Subcutaneous abdominal adipose tissue (tissue), 5 donors: ENCODE results near the gene GJB1.
A peak's percentile ranks its signal among the peaks of the same experiment; 100 is the strongest.
"Not testable (repeated sequence)": the region's sequence is repeated elsewhere in the genome, so short reads cannot be mapped to it uniquely, and the experiment has no call there.

ENCODE experiments used
- H3K27ac ChIP-seq: one replicate; pipeline ENCODE4 v1.7.0; 2013; ENCODE audit warnings: low read depth, mild to moderate bottlenecking, inconsistent platforms, low read length, moderate library complexity
- H3K27me3 ChIP-seq, 5 donors: one replicate each; pipeline ENCODE4 v1.7.0; 2013; ENCODE audit warnings: low read length in 5 of 5, inconsistent platforms in 1 of 5; ENCODE audit not compliant: control insufficient read depth in 5 of 5, insufficient read depth in 4 of 5
- H3K36me3 ChIP-seq, 5 donors: one replicate each; pipeline ENCODE4 v1.7.0; 2013; ENCODE audit warnings: low read length in 5 of 5; ENCODE audit not compliant: control insufficient read depth in 5 of 5, insufficient read depth in 5 of 5
- H3K4me1 ChIP-seq, 5 donors: one replicate each; pipeline ENCODE4 v1.7.0; 2013; ENCODE audit warnings: low read length in 5 of 5, mild to moderate bottlenecking in 3 of 5, moderate library complexity in 1 of 5; ENCODE audit not compliant: control insufficient read depth in 5 of 5, insufficient read depth in 5 of 5
- H3K4me3 ChIP-seq, 5 donors: one replicate each; pipeline ENCODE4 v1.7.0; 2013; ENCODE audit warnings: low read length in 5 of 5, low read depth in 1 of 5
- H3K9ac ChIP-seq, 5 donors: one replicate each; pipeline ENCODE4 v1.7.0; 2013; ENCODE audit warnings: low read length in 5 of 5, mild to moderate bottlenecking in 4 of 5, moderate library complexity in 3 of 5
- H3K9me3 ChIP-seq, 5 donors: one replicate each; pipeline ENCODE4 v1.7.0; 2013; ENCODE audit warnings: low read length in 5 of 5; ENCODE audit not compliant: control insufficient read depth in 5 of 5
- donor health status: healthy.
- donor health status: healthy.
- donor health status: healthy.
- donor health status: healthy.
- donor health status: healthy.

The GJB1 gene

DNA sequence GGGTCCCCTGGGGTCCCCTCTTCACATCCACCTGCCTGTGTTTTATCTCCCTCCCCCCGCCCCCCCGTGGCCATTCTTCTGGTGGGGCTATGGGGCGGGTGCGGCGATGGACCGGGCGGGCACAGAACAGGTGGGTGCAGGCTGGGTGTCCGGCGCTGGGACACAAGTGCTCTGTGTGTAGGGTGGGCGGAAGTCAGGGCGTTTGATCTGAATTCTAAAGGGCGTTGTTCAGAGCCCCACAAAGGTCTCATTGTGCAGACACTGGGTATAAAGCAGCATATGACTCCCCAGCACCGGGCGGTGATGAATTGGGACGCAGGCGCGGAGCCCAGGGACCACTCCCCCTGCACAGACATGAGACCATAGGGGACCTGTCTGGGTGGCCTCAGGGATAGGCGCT lies at the start of gene GJB1:
TSS of gene GJB1 (plus strand) at position 296 of the 400 bp plus-strand sequence. CDS start 484 bp downstream, outside the sequence.
- H3K27ac ChIP-seq: no peak within 1 kb of the TSS
- H3K36me3 ChIP-seq: no peaks in the 10 kb centered on the region
- no peak within 1 kb of the TSS for H3K9ac ChIP-seq
- H3K9me3 ChIP-seq: no peaks in the 10 kb centered on the region
- peaks cover 0 to 4% (median 0%) of the 10 kb centered on the region in 5 donors for H3K4me1 ChIP-seq
- no peak within 1 kb of the TSS for H3K4me3 ChIP-seq
- peaks cover 0 to 14% (median 11%) of the 10 kb centered on the region in 5 donors for H3K27me3 ChIP-seq

DNA sequence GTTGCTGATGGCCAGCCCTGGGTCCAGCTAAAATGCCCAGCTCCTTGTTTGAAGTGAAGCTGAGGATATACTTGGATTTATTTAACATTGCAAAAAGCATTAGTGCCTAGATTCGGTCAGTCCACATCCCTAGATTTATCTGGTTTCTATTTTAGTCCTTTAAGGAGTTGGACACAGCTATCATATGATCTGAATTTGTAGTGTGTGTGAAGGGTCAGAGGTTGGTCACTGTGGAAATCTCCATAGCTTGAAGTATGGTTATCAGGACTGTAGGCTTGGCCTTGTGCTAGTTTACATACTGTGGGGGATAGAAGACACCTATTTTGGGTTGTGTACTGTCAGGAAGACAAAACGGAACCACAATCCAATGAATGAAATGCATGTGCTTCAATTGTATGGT lies 49.6 kb upstream of the GJB1 start:
- H3K4me3 ChIP-seq: no peak overlapping the region
- H3K27me3 ChIP-seq: peaks cover 0 to 10% (median 0%) of the 10 kb centered on the region in 5 donors
- H3K9ac ChIP-seq: no peak overlapping the region

DNA sequence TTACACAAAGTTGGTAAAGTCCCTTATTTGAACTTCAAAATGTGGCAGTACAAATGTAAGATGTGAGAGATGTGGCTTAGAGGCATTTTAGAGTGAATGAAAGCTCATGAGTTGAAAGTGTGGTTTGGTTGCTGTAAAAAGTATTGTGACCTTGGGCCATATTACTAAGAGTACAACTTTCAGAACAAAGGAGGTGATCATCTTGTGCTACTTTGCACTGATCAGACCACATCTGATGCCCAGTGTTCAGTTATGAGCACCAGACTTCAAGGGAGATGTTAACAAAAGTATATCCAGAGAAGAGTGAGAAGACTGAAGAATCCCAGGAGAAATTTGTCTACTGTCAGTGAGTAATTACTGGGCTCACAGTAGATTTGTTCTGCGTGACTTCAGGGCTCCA lies 48.2 kb upstream of the GJB1 start:
- Histone ChIP-seq H3K9ac (no peak overlapping the region), H3K27me3 (peaks cover 0 to 10% (median 0%) of the 10 kb centered on the region in 5 donors), H3K9me3 (no peaks in the 10 kb centered on the region), H3K4me3 (no peak overlapping the region), H3K27ac (no peak overlapping the region), H3K36me3 (no peaks in the 10 kb centered on the region), H3K4me1 (peaks cover 0 to 5% (median 0%) of the 10 kb centered on the region in 5 donors)

More for the DNA sequence above, 49.6 kb upstream of the GJB1 start:
- Histone ChIP-seq H3K36me3 (no peaks in the 10 kb centered on the region), H3K4me1 (peaks cover 0 to 5% (median 0%) of the 10 kb centered on the region in 5 donors), H3K9me3 (no peaks in the 10 kb centered on the region), H3K27ac (no peak overlapping the region)

DNA sequence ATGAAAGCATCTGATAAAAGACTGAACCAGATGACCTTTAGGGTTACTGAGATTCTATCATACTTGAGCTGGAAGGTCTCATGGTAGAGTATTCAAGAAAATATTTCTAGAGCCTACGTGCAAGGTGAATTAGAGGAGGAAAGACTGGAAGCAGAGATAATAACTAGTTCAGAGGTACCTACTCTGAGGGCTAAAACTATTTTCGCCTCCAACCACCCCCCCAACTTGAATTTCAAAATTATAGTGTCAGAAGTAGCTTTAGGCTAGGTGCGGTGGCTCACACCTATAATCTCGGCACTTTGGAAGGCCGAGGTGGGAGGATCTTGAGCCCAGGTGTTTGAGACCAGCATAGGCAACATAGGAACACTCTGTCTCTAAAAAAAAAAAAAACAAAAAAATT lies 47.5 kb upstream of the GJB1 start:
- Histone ChIP-seq H3K27me3 (peaks cover 0 to 10% (median 0%) of the 10 kb centered on the region in 5 donors), H3K4me3 (no peak overlapping the region), H3K4me1 (peaks cover 0 to 5% (median 0%) of the 10 kb centered on the region in 5 donors), H3K27ac (no peak overlapping the region), H3K9me3 (no peaks in the 10 kb centered on the region), H3K36me3 (no peaks in the 10 kb centered on the region), H3K9ac (no peak overlapping the region)

- no peaks in the 10 kb centered on the region for H3K9me3 ChIP-seq
- H3K9ac ChIP-seq: no peak overlapping the region
- H3K36me3 ChIP-seq: no peaks in the 10 kb centered on the region
- no peak overlapping the region for H3K4me3 ChIP-seq
- peaks cover 0 to 7% (median 3%) of the 10 kb centered on the region in 5 donors for H3K4me1 ChIP-seq
- H3K27me3 ChIP-seq: peaks cover 0 to 10% (median 0%) of the 10 kb centered on the region in 5 donors
- H3K27ac ChIP-seq: no peak overlapping the region
Observed at GRCh38 chrX:71177327-71177726, 45.7 kb upstream of the GJB1 start.

GRCh38 chrX:71178908-71179307 lies 44.1 kb upstream of the GJB1 start:
- H3K9ac ChIP-seq: no peak overlapping the region
- peaks cover 0 to 11% (median 7%) of the 10 kb centered on the region in 5 donors for H3K4me1 ChIP-seq
- H3K4me3 ChIP-seq: no peak overlapping the region
- no peaks in the 10 kb centered on the region for H3K36me3 ChIP-seq
- H3K27ac ChIP-seq: no peak overlapping the region
- peaks cover 0 to 10% (median 4%) of the 10 kb centered on the region in 5 donors for H3K27me3 ChIP-seq
- H3K9me3 ChIP-seq: no peaks in the 10 kb centered on the region

- not testable (repeated sequence) for H3K36me3 ChIP-seq, H3K27me3 ChIP-seq, H3K9me3 ChIP-seq, H3K9ac ChIP-seq, H3K27ac ChIP-seq, H3K4me3 ChIP-seq
- H3K4me1 ChIP-seq: peaks cover 0 to 11% (median 7%) of the 10 kb centered on the region in 5 donors
Observed at GRCh38 chrX:71180579-71181265, 42.3 kb upstream of the GJB1 start.

DNA sequence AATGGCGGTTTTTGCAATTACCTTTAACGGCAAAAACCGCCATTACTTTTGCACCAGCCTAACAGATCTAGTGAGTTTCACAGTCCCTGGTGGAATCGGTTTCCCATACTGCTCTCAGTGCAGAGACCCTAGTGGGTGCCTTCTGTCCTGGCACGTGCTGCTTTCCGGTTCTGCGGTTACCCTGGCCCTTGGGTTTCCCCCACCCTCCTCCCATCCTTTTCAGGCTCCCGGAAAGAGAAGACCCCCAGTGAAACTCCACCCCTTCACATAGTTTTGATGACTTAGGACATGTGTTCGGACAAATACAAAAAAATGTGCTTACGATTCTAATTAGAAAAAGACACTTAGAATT lies 41.5 kb upstream of the GJB1 start:
- Histone ChIP-seq H3K4me1 (peaks cover 0 to 11% (median 7%) of the 10 kb centered on the region in 5 donors), H3K27ac (peak overlapping the region; percentile 91), H3K9me3 (no peaks in the 10 kb centered on the region), H3K27me3 (peaks cover 0 to 8% (median 7%) of the 10 kb centered on the region in 5 donors), H3K36me3 (no peaks in the 10 kb centered on the region), H3K4me3 (peak overlapping the region; percentile 52 to 70 (median 68)), H3K9ac (peak overlapping the region in 4 of 5 donors; percentile 49 to 67 (median 56))

GRCh38 chrX:71181910-71182799 lies 40.9 kb upstream of the GJB1 start:
- Histone ChIP-seq H3K36me3 (no peaks in the 10 kb centered on the region), H3K4me3 (peak overlapping the region; percentile 64 to 75 (median 68)), H3K27me3 (peaks cover 0 to 8% (median 5%) of the 10 kb centered on the region in 5 donors), H3K9ac (peak overlapping the region; percentile 52 to 79 (median 70)), H3K27ac (peak overlapping the region; percentile 91), H3K9me3 (no peaks in the 10 kb centered on the region), H3K4me1 (peaks cover 0 to 11% (median 7%) of the 10 kb centered on the region in 5 donors)

GRCh38 chrX:71182871-71183270 lies 40.2 kb upstream of the GJB1 start:
- Histone ChIP-seq H3K4me3 (peak overlapping the region; percentile 59 to 75 (median 65)), H3K4me1 (peaks cover 0 to 11% (median 7%) of the 10 kb centered on the region in 5 donors), H3K27ac (peak overlapping the region; percentile 91), H3K27me3 (peaks cover 0 to 8% (median 5%) of the 10 kb centered on the region in 5 donors), H3K9me3 (no peaks in the 10 kb centered on the region), H3K36me3 (no peaks in the 10 kb centered on the region), H3K9ac (peak overlapping the region in 4 of 5 donors; percentile 43 to 79 (median 74))
